GM23338 (cell line): ENCODE measurements around the gene MYO6. TPM values are rescaled to one million over a fixed set of nuclear protein-coding genes. Genes with fewer than 3 reads are reported as not detected.

ENCODE experiments used
- CREB1 ChIP-seq: fragments of 250-450 bp; sonication (Bioruptor Pico); IDR thresholded peaks from 2 replicates; pipeline ENCODE4 v1.5.0; 2020; ENCODE audit warnings: low read depth, mild to moderate bottlenecking, moderate library complexity
- CTCF ChIP-seq, 2 experiments: fragments of 200-600 bp in 1 of 2; sonication (generic) in 1 of 2; conservative IDR thresholded peaks; 2 replicates each; pipeline versions ENCODE4 v1.5.1 to v1.6.1; 2016 to 2017; ENCODE audit warnings: antibody characterized with exemption in 2 of 2, low read depth in 2 of 2, mild to moderate bottlenecking in 2 of 2, moderate library complexity in 1 of 2
- EZH2 ChIP-seq: fragments of 200-600 bp; sonication (generic); IDR thresholded peaks from one replicate; pipeline ENCODE4 v1.8.0; 2017; ENCODE audit warnings: antibody characterized with exemption, mild to moderate bottlenecking, low read depth; ENCODE audit not compliant: unreplicated experiment
- EZH2phosphoT487 ChIP-seq: fragments of 200-600 bp; sonication (generic); IDR thresholded peaks from one replicate; pipeline ENCODE4 v1.8.1; 2018; ENCODE audit warnings: antibody characterized with exemption; ENCODE audit not compliant: unreplicated experiment
- JUNB ChIP-seq: IDR thresholded peaks from one replicate; pipeline ENCODE4 v1.6.1; 2016; ENCODE audit warnings: antibody characterized with exemption; ENCODE audit not compliant: unreplicated experiment
- NANOG ChIP-seq: IDR thresholded peaks from 2 replicates; pipeline ENCODE4 v1.6.1; 2016; ENCODE audit warnings: antibody characterized with exemption, borderline replicate concordance
- POLR2AphosphoS5 ChIP-seq: IDR thresholded peaks from 2 replicates; pipeline ENCODE4 v1.6.1; 2016; ENCODE audit warnings: antibody characterized with exemption, low read depth
- STAT1 ChIP-seq: IDR thresholded peaks from one replicate; pipeline ENCODE4 v1.6.1; 2016; ENCODE audit warnings: antibody characterized with exemption; ENCODE audit not compliant: unreplicated experiment
- ZNF114 ChIP-seq: fragments of 250-450 bp; sonication (Bioruptor Pico); IDR thresholded peaks from 2 replicates; pipeline ENCODE4 v1.5.0; 2020; ENCODE audit warnings: mild to moderate bottlenecking, moderate library complexity
- ZNF331 ChIP-seq: fragments of 250-450 bp; sonication (Bioruptor Pico); IDR thresholded peaks from 2 replicates; pipeline ENCODE4 v1.5.0; 2020; ENCODE audit warnings: low read depth, mild to moderate bottlenecking, moderate library complexity
- ZNF462 ChIP-seq: fragments of 250-450 bp; sonication (Bioruptor Pico); IDR thresholded peaks from 2 replicates; pipeline ENCODE4 v1.5.0; 2020; ENCODE audit warnings: mild to moderate bottlenecking, moderate library complexity
- polyA plus RNA-seq: library from polyadenylated mRNA; unstranded; fragments of >200 nt; fragmentation: Nextera tagmentation; extraction: Ambion mirVana; gene quantifications from 2 replicates; pipeline ENCODE4 v1.2.1, GENCODE V29; 2016
- total RNA-seq: library from RNA; depleted of rRNA; stranded (reverse); fragments of >200 nt; shearing (Covaris generic); gene quantifications from 2 replicates; pipeline ENCODE4 v1.2.3, GENCODE V29; 2014

Gene MYO6
- total and polyA plus RNA-seq, 2 experiments from 2014 or later = 21.8 to 33.0 TPM

GRCh38 chr6:75770844-75771243 is 21.8 kb downstream of the MYO6 start (continued):
- TF ChIP-seq ZNF462 (CRISPR knock-in tag) = no peak
- no peak for TF ChIP-seq ZNF331
- TF ChIP-seq NANOG = no peak
- TF ChIP-seq EZH2phosphoT487 = no peak
- no peak for TF ChIP-seq POLR2AphosphoS5
- no peak for TF ChIP-seq CREB1 (CRISPR knock-in tag)
- TF ChIP-seq CTCF (conservative IDR thresholded peaks at IDR 0.05; ENCODE audit: low read depth in 2 of 2) = no peak
- no peak for TF ChIP-seq JUNB
- no peak for TF ChIP-seq ZNF114 (CRISPR knock-in tag)
- no peak for TF ChIP-seq EZH2
- no peak for TF ChIP-seq STAT1
